ENCODE data around the gene SP140.

SP140 gene

DNA sequence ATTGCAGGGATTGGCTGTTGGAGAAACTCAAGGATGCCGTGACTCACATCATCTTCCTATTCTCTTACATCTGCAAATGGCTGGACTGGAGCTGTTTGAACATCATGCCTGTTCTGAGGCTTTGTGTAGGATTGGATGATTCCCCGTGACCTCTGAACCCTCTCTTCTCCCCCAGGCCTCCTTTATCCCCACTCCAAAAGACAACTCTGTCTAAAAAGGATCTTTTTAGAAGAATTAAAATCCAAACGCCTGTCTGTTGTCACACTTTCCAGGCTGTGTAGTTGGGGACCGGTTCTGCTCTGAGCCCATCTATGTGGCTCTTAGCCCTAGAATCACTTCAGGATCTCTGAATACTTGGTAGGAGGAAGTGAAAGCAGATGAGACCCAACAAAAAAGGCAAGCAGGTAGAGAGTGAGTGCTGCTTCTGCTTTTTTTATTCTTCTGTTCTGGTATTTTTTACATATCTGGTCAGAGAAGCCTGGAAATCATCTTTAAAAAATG, 565 bp downstream of the SP140 start:
- H3K27me3 ChIP-seq (ENCODE audit: insufficient read depth, insufficient read length): no peaks in the 10 kb centered on the region

GRCh38 chr2:230227216-230227615, 1.7 kb downstream of the SP140 start:
- Histone ChIP-seq H3K4me3 (ENCODE audit: insufficient read length, low read depth) (no peak overlapping the region), H3K27me3 (ENCODE audit: insufficient read depth, insufficient read length) (no peaks in the 10 kb centered on the region), H3K9ac (ENCODE audit: insufficient read length, low read depth) (no peak overlapping the region), H3K9me3 (ENCODE audit: insufficient read depth, low read length) (0 out of 2 replicates have a peak, but pooled peaks cover 6% of the 10 kb centered on the region), H3K4me1 (ENCODE audit: insufficient read depth, insufficient read length) (no peaks in the 10 kb centered on the region), H3K36me3 (ENCODE audit: insufficient read depth, insufficient read length, low read length) (no peaks in the 10 kb centered on the region)
- no peak for TF ChIP-seq ZNF274 (IDR thresholded peaks at IDR 0.05; ENCODE audit: low read depth, low read length)
- no peak for TF ChIP-seq YY1 (IDR thresholded peaks at IDR 0.05; ENCODE audit: insufficient read depth, insufficient read length)
- no peak for TF ChIP-seq SUZ12 (IDR thresholded peaks at IDR 0.05; ENCODE audit: extremely low read depth, insufficient read depth, insufficient read length)
- DNase-seq (ENCODE audit: low read depth, low spot score): no peak

More for the DNA sequence above, 565 bp downstream of the SP140 start:
- Histone ChIP-seq H3K4me1 (ENCODE audit: insufficient read depth, insufficient read length) (no peaks in the 10 kb centered on the region), H3K9ac (ENCODE audit: insufficient read length, low read depth) (no peak overlapping the region), H3K4me3 (ENCODE audit: insufficient read length, low read depth) (no peak overlapping the region), H3K9me3 (ENCODE audit: insufficient read depth, low read length) (0 out of 2 replicates have a peak, but pooled peaks cover 6% of the 10 kb centered on the region), H3K36me3 (ENCODE audit: insufficient read depth, insufficient read length, low read length) (no peaks in the 10 kb centered on the region)
- DNase-seq (ENCODE audit: low read depth, low spot score): no peak
- TF ChIP-seq ZNF274 (IDR thresholded peaks at IDR 0.05; ENCODE audit: low read depth, low read length): no peak
- no peak for TF ChIP-seq YY1 (IDR thresholded peaks at IDR 0.05; ENCODE audit: insufficient read depth, insufficient read length)
- no peak for TF ChIP-seq SUZ12 (IDR thresholded peaks at IDR 0.05; ENCODE audit: extremely low read depth, insufficient read depth, insufficient read length)

- H3K9me3 ChIP-seq (ENCODE audit: insufficient read depth, low read length): 0 out of 2 replicates have a peak, but pooled peaks cover 6% of the 10 kb centered on the region
- no peaks in the 10 kb centered on the region for H3K4me1 ChIP-seq (ENCODE audit: insufficient read depth, insufficient read length)
- no peak overlapping the region for H3K9ac ChIP-seq (ENCODE audit: insufficient read length, low read depth)
- H3K27me3 ChIP-seq (ENCODE audit: insufficient read depth, insufficient read length): no peaks in the 10 kb centered on the region
- H3K36me3 ChIP-seq (ENCODE audit: insufficient read depth, insufficient read length, low read length): no peaks in the 10 kb centered on the region
- DNase-seq (ENCODE audit: low read depth, low spot score): peak; percentile 51
- no peak overlapping the region for H3K4me3 ChIP-seq (ENCODE audit: insufficient read length, low read depth)
- no peak for TF ChIP-seq YY1 (IDR thresholded peaks at IDR 0.05; ENCODE audit: insufficient read depth, insufficient read length)
- TF ChIP-seq ZNF274 (IDR thresholded peaks at IDR 0.05; ENCODE audit: low read depth, low read length): no peak
- no peak for TF ChIP-seq SUZ12 (IDR thresholded peaks at IDR 0.05; ENCODE audit: extremely low read depth, insufficient read depth, insufficient read length)
Observed at GRCh38 chr2:230230087-230230486, 4.6 kb downstream of the SP140 start.

DNA sequence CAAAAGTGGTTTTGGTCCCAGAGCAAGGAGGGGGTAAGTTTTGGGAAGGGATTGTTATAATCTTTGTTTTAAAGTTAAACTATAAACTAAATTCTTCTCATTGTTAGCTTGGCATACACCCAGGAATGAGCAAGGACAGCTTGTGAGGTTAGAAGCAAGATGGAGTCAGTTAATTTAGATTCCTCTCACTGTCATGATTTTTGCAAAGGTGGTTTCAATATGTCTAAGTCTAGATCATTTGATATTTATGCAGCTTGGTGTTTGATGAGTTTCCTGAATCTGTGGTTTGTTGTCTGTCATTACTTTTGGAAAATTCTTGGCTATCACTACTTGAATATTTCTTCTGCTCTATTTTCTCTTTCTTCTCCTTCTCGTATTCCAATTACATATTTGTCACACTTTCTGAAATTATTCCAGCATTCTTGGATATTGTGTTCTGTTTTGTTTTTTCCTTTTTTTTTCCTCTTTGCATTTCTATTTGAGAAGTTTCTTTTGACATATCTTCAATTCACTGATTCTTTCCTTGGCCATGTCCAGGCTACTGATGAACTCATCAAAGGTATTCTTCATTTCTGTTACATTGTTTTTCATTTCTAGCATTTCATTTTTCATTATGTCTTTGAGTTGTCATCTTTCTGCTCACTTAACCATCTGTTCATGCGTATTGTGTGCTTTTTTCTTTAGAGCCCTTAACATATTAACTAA, 5.1 kb downstream of the SP140 start:
- no peak overlapping the region for H3K9ac ChIP-seq (ENCODE audit: insufficient read length, low read depth)

GRCh38 chr2:230231251-230231650, 5.7 kb downstream of the SP140 start:
- Histone ChIP-seq H3K4me1 (ENCODE audit: insufficient read depth, insufficient read length) (no peaks in the 10 kb centered on the region), H3K9me3 (ENCODE audit: insufficient read depth, low read length) (0 out of 2 replicates have a peak, but pooled peaks cover 6% of the 10 kb centered on the region), H3K4me3 (ENCODE audit: insufficient read length, low read depth) (no peak overlapping the region), H3K36me3 (ENCODE audit: insufficient read depth, insufficient read length, low read length) (no peaks in the 10 kb centered on the region), H3K9ac (ENCODE audit: insufficient read length, low read depth) (no peak overlapping the region), H3K27me3 (ENCODE audit: insufficient read depth, insufficient read length) (no peaks in the 10 kb centered on the region)
- no peak for TF ChIP-seq ZNF274 (IDR thresholded peaks at IDR 0.05; ENCODE audit: low read depth, low read length)
- DNase-seq (ENCODE audit: low read depth, low spot score): no peak

More for the DNA sequence above, 5.1 kb downstream of the SP140 start:
- no peak overlapping the region for H3K4me3 ChIP-seq (ENCODE audit: insufficient read length, low read depth)
- H3K27me3 ChIP-seq (ENCODE audit: insufficient read depth, insufficient read length): no peaks in the 10 kb centered on the region
- no peak for DNase-seq (ENCODE audit: low read depth, low spot score)
- H3K9me3 ChIP-seq (ENCODE audit: insufficient read depth, low read length): 0 out of 2 replicates have a peak, but pooled peaks cover 6% of the 10 kb centered on the region
- no peaks in the 10 kb centered on the region for H3K4me1 ChIP-seq (ENCODE audit: insufficient read depth, insufficient read length)
- H3K36me3 ChIP-seq (ENCODE audit: insufficient read depth, insufficient read length, low read length): no peaks in the 10 kb centered on the region
- TF ChIP-seq YY1 (IDR thresholded peaks at IDR 0.05; ENCODE audit: insufficient read depth, insufficient read length): no peak

GRCh38 chr2:230234122-230234722, 8.7 kb downstream of the SP140 start:
- DNase-seq (ENCODE audit: low read depth, low spot score): no peak
- Histone ChIP-seq H3K9me3 (ENCODE audit: insufficient read depth, low read length) (0 out of 2 replicates have a peak, but pooled peaks cover 6% of the 10 kb centered on the region), H3K27me3 (ENCODE audit: insufficient read depth, insufficient read length) (no peaks in the 10 kb centered on the region), H3K4me1 (ENCODE audit: insufficient read depth, insufficient read length) (no peaks in the 10 kb centered on the region), H3K9ac (ENCODE audit: insufficient read length, low read depth) (no peak overlapping the region), H3K36me3 (ENCODE audit: insufficient read depth, insufficient read length, low read length) (no peaks in the 10 kb centered on the region), H3K4me3 (ENCODE audit: insufficient read length, low read depth) (no peak overlapping the region)
- no peak for TF ChIP-seq SUZ12 (IDR thresholded peaks at IDR 0.05; ENCODE audit: extremely low read depth, insufficient read depth, insufficient read length)
- TF ChIP-seq YY1 (IDR thresholded peaks at IDR 0.05; ENCODE audit: insufficient read depth, insufficient read length): no peak
- TF ChIP-seq ZNF274 (IDR thresholded peaks at IDR 0.05; ENCODE audit: low read depth, low read length): no peak

DNA sequence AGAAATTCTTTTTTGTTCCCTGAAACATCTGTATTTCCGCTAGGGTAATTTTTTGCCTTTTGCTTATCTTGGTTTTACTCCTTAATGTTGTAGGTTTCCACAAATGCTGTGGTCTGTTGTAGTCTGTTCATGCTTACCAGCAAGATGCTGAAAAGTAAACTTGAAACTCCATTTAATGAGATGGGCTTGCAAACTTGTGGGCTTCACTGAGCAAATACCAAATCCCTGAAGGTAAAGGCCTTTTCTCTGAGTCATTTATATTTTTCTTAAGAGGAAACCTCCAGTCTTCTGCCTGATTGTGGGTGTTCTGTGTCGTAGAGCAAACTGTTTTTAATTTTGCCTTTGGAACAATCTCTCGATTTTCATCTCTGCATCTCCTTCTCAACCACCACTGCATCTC, 9.3 kb downstream of the SP140 start:
- Histone ChIP-seq H3K27me3 (ENCODE audit: insufficient read depth, insufficient read length) (no peaks in the 10 kb centered on the region), H3K9me3 (ENCODE audit: insufficient read depth, low read length) (0 out of 2 replicates have a peak, but pooled peaks cover 6% of the 10 kb centered on the region), H3K4me3 (ENCODE audit: insufficient read length, low read depth) (no peak overlapping the region), H3K4me1 (ENCODE audit: insufficient read depth, insufficient read length) (no peaks in the 10 kb centered on the region), H3K9ac (ENCODE audit: insufficient read length, low read depth) (no peak overlapping the region), H3K36me3 (ENCODE audit: insufficient read depth, insufficient read length, low read length) (no peaks in the 10 kb centered on the region)
- DNase-seq (ENCODE audit: low read depth, low spot score): no peak
- TF ChIP-seq SUZ12 (IDR thresholded peaks at IDR 0.05; ENCODE audit: extremely low read depth, insufficient read depth, insufficient read length) (no peak), YY1 (IDR thresholded peaks at IDR 0.05; ENCODE audit: insufficient read depth, insufficient read length) (no peak), ZNF274 (IDR thresholded peaks at IDR 0.05; ENCODE audit: low read depth, low read length) (no peak)

All from NT2/D1 (cell line).